HEK293T (cell line): ENCODE measurements around the gene PRKAR1B.
"Not testable (repeated sequence)": the region's sequence is repeated elsewhere in the genome, so short reads cannot be mapped to it uniquely, and the experiment has no call there.

Experiments used
- CTCF ChIA-PET: fragments of 350-600 bp; formaldehyde crosslinking; extraction: SDS; loops from one replicate; lab custom pipeline; 2021; ENCODE audit warnings: antibody characterized with exemption, inconsistent platforms; lab: Yijun Ruan, JAX
- POLR2A ChIA-PET: fragments of 350-600 bp; formaldehyde crosslinking; extraction: SDS; loops from one replicate; lab custom pipeline; 2020; ENCODE audit warnings: antibody characterized with exemption, inconsistent platforms; lab: Yijun Ruan, JAX
- DNase-seq: peaks from one replicate; pipeline ENCODE4 v3.0.0; 2012; ENCODE audit warnings: mixed read lengths; ENCODE audit errors: extremely low spot score
- ARNT ChIP-seq: fragments of 450-650 bp; IDR thresholded peaks from 2 replicates; pipeline ENCODE4 v1.6.1; 2017; ENCODE audit warnings: mild to moderate bottlenecking
- BHLHE40 ChIP-seq: fragments of 450-650 bp; IDR thresholded peaks from 2 replicates; pipeline ENCODE4 v1.6.1; 2016; ENCODE audit warnings: mild to moderate bottlenecking, moderate library complexity, borderline replicate concordance
- CTBP1 ChIP-seq: fragments of 450-650 bp; IDR thresholded peaks from 2 replicates; pipeline ENCODE4 v1.6.1; 2016; ENCODE audit warnings: borderline replicate concordance
- ELF4 ChIP-seq: fragments of 450-650 bp; IDR thresholded peaks from 2 replicates; pipeline ENCODE4 v1.6.1; 2017; ENCODE audit warnings: antibody characterized with exemption
- FOXA1 ChIP-seq: fragments of 450-650 bp; IDR thresholded peaks from 2 replicates; pipeline ENCODE4 v1.6.1; 2016; ENCODE audit warnings: mild to moderate bottlenecking
- FOXK2 ChIP-seq: fragments of 450-650 bp; IDR thresholded peaks from 2 replicates; pipeline ENCODE4 v1.6.1; 2016; ENCODE audit warnings: mild to moderate bottlenecking
- FOXM1 ChIP-seq: fragments of 450-650 bp; IDR thresholded peaks from 2 replicates; pipeline ENCODE4 v1.6.1; 2017; ENCODE audit warnings: mild to moderate bottlenecking, borderline replicate concordance
- HDGF ChIP-seq: fragments of 450-650 bp; IDR thresholded peaks from 2 replicates; pipeline ENCODE4 v1.6.1; 2017; ENCODE audit warnings: antibody characterized with exemption, borderline replicate concordance
- L3MBTL2 ChIP-seq: fragments of 450-650 bp; conservative IDR thresholded peaks from 2 replicates; pipeline ENCODE4 v1.6.1; 2016; ENCODE audit warnings: mild to moderate bottlenecking
- LEF1 ChIP-seq: fragments of 450-650 bp; IDR thresholded peaks from 2 replicates; pipeline ENCODE4 v1.6.1; 2017; ENCODE audit warnings: mild to moderate bottlenecking, borderline replicate concordance
- NFRKB ChIP-seq: fragments of 450-650 bp; IDR thresholded peaks from 2 replicates; pipeline ENCODE4 v1.6.1; 2016; ENCODE audit warnings: mild to moderate bottlenecking, moderate library complexity
- PKNOX1 ChIP-seq: fragments of 450-650 bp; IDR thresholded peaks from 2 replicates; pipeline ENCODE4 v1.6.1; 2016
- SP1 ChIP-seq: fragments of 450-650 bp; IDR thresholded peaks from 2 replicates; pipeline ENCODE4 v1.6.1; 2017
- SUZ12 ChIP-seq: fragments of 450-650 bp; IDR thresholded peaks from 2 replicates; pipeline ENCODE4 v1.6.1; 2016; ENCODE audit warnings: mild to moderate bottlenecking
- TARDBP ChIP-seq: fragments of 450-650 bp; IDR thresholded peaks from 2 replicates; pipeline ENCODE4 v1.6.1; 2016
- ZNF384 ChIP-seq: fragments of 450-650 bp; IDR thresholded peaks from 2 replicates; pipeline ENCODE4 v1.6.1; 2016

The PRKAR1B gene

GRCh38 chr7:641269-641671 lies 85.8 kb downstream of the PRKAR1B start:
- DNase-seq: no peak
- POLR2A ChIA-PET: no interaction called here
- TF ChIP-seq ELF4 (no peak), FOXM1 (no peak), PKNOX1 (no peak), ARNT (no peak), NFRKB (no peak), ZNF384 (no peak), HDGF (no peak), FOXK2 (no peak), CTBP1 (no peak)
- CTCF ChIA-PET: no interaction called here

GRCh38 chr7:638256-639011 lies 88.6 kb downstream of the PRKAR1B start:
- POLR2A ChIA-PET: no interaction called here
- CTCF ChIA-PET: no interaction called here
- TF ChIP-seq L3MBTL2: no peak
- no peak for TF ChIP-seq SP1
- no peak for TF ChIP-seq BHLHE40
- TF ChIP-seq NFRKB: no peak
- TF ChIP-seq SUZ12: no peak
- no peak for TF ChIP-seq FOXA1
- no peak for TF ChIP-seq ELF4
- TF ChIP-seq CTBP1: no peak
- TF ChIP-seq TARDBP: no peak
- no peak for TF ChIP-seq ARNT
- TF ChIP-seq FOXM1: no peak
- no peak for TF ChIP-seq FOXK2
- TF ChIP-seq HDGF: no peak
- TF ChIP-seq PKNOX1: no peak
- no peak for DNase-seq

- DNase-seq: no peak
- CTCF ChIA-PET: no interaction called here
- TF ChIP-seq NFRKB (no peak), SUZ12 (no peak), L3MBTL2 (no peak)
- POLR2A ChIA-PET: no interaction called here
These were observed 89.3 kb downstream of the PRKAR1B start for GRCh38 chr7:637826-638225.

- no peak for DNase-seq
- POLR2A ChIA-PET: no interaction called here
- CTCF ChIA-PET: no interaction called here
- no peak for TF ChIP-seq CTBP1
- no peak for TF ChIP-seq FOXK2
- TF ChIP-seq LEF1: no peak
These were observed 90.7 kb downstream of the PRKAR1B start for GRCh38 chr7:636396-636795.

- DNase-seq, CTCF ChIA-PET, POLR2A ChIA-PET: not testable (repeated sequence)
These were observed 91.2 kb downstream of the PRKAR1B start for GRCh38 chr7:635687-636382.

- ChIA-PET POLR2A (no interaction called here), CTCF (no interaction called here)
- TF ChIP-seq BHLHE40 (no peak), PKNOX1 (no peak), ELF4 (no peak), CTBP1 (no peak)
- DNase-seq: no peak
These were observed 91.9 kb downstream of the PRKAR1B start for GRCh38 chr7:635227-635626.

GRCh38 chr7:633381-634018 lies 93.6 kb downstream of the PRKAR1B start:
- CTCF ChIA-PET: no interaction called here
- DNase-seq: no peak
- POLR2A ChIA-PET: no interaction called here
- TF ChIP-seq ARNT: no peak
- no peak for TF ChIP-seq LEF1
- no peak for TF ChIP-seq HDGF
- no peak for TF ChIP-seq SUZ12
- no peak for TF ChIP-seq ZNF384
- no peak for TF ChIP-seq TARDBP
- TF ChIP-seq PKNOX1: no peak
- TF ChIP-seq BHLHE40: no peak
- TF ChIP-seq FOXK2: no peak
- no peak for TF ChIP-seq CTBP1
- TF ChIP-seq SP1: no peak
- no peak for TF ChIP-seq L3MBTL2
- TF ChIP-seq FOXA1: no peak
- no peak for TF ChIP-seq ELF4
- TF ChIP-seq FOXM1: no peak
- no peak for TF ChIP-seq NFRKB
